Epithelial cell of esophagus (primary cell): ENCODE results near the gene GPR61.

ENCODE experiments used
- DNase-seq: peaks from one replicate; pipeline ENCODE4 v3.0.0; 2010; ENCODE audit warnings: low read depth
- H3K4me3 ChIP-seq: 2 replicates; pipeline ENCODE4 v1.5.1; 2011; ENCODE audit warnings: mild to moderate bottlenecking, low read length, control low read depth
- CTCF ChIP-seq: IDR thresholded peaks from 2 replicates; pipeline ENCODE4 v1.5.1; 2011; ENCODE audit warnings: low read depth, mild to moderate bottlenecking, low read length, control low read depth, inconsistent platforms; ENCODE audit not compliant: insufficient read depth; ENCODE audit errors: missing control alignments

GPR61 gene

GRCh38 chr1:109493805-109494539 is 45.7 kb upstream of the GPR61 start, which contains the start of gene CYB561D1:
CYB561D1 (plus strand) TSS chr1:109494094; CDS start chr1:109494140, 46 bp downstream.
- peak; percentile 84 for DNase-seq
- peak; percentile 69 for TF ChIP-seq CTCF
- peak within 1 kb of the TSS; percentile 96 for H3K4me3 ChIP-seq

DNA sequence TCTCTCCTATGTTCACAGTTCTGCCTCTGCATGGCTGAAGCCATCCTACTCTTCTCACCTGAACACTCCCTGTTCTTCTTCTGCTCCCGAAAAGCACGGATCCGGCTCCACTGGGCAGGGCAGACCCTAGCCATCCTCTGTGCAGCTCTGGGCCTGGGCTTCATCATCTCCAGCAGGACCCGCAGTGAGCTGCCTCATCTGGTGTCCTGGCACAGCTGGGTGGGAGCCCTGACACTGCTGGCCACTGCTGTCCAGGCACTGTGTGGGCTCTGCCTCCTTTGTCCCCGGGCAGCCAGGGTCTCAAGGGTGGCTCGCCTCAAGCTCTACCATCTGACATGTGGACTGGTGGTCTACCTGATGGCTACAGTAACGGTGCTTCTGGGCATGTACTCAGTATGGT is 43.9 kb upstream of the GPR61 start:
- DNase-seq, result no peak
- TF ChIP-seq CTCF, result no peak
- no peak overlapping the region for H3K4me3 ChIP-seq

- no peak for TF ChIP-seq CTCF
- H3K4me3 ChIP-seq, result no peak overlapping the region
These were observed 42.1 kb upstream of the GPR61 start for GRCh38 chr1:109497449-109498160.

GRCh38 chr1:109498161-109498801 is 41.4 kb upstream of the GPR61 start:
- no peak overlapping the region for H3K4me3 ChIP-seq
- peak; percentile 33 for DNase-seq
- peak; percentile 66 for TF ChIP-seq CTCF

More at GRCh38 chr1:109497449-109498160, 42.1 kb upstream of the GPR61 start:
- DNase-seq, result no peak

DNA sequence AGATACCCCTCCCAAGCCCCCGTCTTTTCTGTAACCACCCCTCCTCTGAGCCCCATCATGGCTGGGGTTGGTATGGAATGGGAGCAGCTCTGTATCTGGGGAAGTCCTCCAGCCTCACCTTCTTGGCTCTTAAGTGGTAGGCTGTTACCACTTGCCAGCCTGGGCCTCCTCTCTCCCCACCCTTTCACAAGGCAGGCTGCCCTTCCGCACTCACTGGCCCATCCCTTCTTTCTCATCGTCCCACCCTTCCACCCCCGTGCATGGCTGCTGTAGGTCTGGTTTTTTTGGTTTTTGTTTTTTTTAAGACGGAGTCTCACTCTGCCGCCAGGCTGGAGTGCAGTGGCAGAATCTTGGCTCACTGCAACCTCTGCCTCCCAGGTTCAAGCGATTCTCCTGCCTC is 40.6 kb upstream of the GPR61 start:
- no peak for TF ChIP-seq CTCF
- peak; percentile 62 for DNase-seq
- no peak overlapping the region for H3K4me3 ChIP-seq

GRCh38 chr1:109499661-109500536 is 39.8 kb upstream of the GPR61 start:
- TF ChIP-seq CTCF, result peak; percentile 66
- H3K4me3 ChIP-seq, result no peak overlapping the region
- peak; percentile 76 for DNase-seq
